Activated CD4-positive, alpha-beta T cell treated with anti-CD3 and anti-CD28 coated beads, Interleukin-2, amount 50 U/mL, for 48 hours (primary cell): Measurements from ENCODE around the gene ZNF236.
"Not testable (repeated sequence)": the region's sequence is repeated elsewhere in the genome, so short reads cannot be mapped to it uniquely, and the experiment has no call there.

Experiments used
- DNase-seq, 2 experiments: peaks; one replicate each; pipeline ENCODE4 v3.0.0-alpha.2; 2020

The ZNF236 gene

DNA sequence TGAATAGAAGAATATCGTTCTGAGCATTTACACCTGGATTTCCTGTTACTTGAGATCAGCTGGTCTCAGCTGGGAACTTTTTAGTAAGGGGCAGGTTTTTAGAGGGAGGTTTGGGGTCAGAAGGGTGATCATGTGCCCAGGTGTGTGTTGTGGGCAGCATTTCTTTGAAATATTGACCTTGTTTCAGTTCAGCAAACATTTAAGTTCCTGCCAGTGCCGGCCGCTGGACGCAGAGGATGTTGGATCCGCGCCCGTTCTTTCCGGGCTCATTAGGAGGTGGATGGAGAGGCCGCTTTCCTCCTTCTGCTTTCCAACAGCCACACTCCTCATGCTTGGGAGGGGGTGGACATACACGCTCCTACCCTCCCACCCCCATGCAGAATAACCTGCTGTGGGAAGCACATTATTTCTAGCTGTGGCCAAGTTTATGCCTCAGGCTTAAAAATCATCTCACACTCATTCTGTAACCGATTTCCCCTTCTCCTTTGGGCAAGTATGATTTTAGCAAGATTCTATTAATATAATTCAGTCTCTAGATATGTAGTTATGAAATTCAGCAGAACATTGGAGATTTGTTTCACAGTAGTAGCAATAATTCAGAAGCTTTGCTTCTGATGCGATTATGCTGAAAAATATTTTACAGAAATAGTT lies 131.4 kb downstream of the ZNF236 start:
- DNase-seq = no peak

DNA sequence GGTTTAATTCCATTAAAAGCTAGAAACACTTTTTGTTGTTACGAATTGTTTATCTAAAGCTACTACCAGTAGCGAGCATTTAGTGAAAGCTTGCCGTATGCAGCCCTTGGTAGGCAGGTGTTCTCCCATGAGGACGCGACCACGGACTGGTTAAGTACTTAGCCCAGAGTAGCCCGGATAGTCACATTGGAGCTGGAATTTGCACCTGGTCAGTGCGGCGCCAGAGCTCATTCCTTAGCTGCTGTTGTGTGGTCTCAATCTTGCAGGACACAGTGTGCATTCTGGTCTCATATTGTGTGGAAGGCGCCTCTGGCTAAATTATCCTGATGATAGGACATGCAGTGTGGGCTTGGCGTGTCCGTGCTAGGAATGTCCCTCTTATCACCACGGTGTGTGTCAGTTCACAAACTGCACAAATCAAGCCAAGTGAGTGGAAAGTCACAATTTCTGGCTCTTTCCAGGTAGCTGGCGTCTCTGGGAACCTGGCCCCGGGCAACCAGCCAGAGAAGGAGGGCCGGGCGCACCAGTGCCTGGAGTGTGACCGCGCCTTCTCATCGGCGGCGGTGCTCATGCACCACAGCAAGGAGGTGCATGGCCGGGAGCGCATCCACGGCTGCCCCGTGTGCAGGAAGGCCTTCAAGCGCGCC lies 133.3 kb downstream of the ZNF236 start:
- DNase-seq = no peak

DNA sequence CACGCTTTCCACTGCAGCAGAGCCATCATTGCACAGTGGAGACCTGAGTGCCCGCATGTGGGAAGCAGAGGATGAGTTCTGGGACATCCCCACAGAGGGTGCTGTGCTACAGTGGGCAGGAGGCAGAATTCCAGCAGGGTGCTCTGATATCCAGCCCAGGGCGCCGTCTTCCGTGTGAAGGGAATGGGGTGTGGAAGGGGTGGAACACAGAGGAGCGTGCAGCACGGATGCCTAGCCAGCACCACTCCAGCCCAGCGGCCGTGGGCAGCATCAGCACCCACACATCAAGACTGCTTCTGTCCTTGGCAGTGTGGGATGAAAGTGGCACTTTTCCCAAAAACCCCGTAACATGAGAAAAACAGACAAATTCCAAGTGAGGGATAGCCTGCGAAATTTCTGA lies 134.3 kb downstream of the ZNF236 start:
- no peak for DNase-seq

DNA sequence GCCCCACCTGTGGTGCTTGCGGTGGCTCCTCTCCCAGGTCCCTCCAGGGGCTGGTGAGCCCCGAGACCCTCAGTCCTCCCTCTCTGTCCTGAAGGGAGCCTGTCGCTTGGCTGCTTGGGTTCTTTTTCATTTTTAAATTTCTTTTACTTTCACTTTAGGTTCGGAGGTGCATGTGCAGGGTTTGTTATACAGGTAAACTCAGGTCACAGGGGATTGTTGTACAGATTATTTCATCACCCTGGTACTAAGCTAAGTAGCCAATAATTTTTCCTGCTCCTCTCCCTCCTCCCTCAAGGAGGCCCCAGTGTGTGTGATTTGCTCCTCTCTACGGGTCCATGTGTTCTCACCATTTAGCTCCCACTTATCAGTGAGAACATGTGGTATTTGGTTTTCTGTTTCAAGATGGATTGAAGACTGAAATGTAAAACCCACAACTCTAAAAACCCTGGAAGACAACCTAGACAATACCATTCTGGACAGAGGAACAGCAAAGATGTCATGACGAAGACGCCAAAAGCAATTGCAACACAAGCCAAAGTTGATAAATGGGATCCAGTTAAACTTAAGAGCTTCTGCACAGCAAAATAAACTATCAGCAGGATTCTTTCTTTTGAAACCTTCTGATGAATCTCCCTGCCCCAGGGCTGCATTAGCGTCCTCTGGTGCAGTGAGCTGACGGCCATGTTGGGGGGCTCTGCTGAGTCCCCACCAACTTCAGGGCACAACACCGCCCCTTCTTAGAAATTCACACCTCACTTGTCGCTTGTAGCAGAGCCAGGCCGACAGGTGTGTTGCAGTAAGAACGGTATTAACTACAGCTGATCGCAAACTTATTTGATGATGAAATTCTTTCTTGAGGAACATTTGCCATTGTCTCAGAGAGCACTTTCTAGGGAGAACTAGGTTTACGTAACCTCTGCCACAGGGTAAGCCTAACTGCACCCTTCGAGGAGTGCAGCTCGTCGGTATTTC lies 135.3 kb downstream of the ZNF236 start:
- no peak for DNase-seq

DNA sequence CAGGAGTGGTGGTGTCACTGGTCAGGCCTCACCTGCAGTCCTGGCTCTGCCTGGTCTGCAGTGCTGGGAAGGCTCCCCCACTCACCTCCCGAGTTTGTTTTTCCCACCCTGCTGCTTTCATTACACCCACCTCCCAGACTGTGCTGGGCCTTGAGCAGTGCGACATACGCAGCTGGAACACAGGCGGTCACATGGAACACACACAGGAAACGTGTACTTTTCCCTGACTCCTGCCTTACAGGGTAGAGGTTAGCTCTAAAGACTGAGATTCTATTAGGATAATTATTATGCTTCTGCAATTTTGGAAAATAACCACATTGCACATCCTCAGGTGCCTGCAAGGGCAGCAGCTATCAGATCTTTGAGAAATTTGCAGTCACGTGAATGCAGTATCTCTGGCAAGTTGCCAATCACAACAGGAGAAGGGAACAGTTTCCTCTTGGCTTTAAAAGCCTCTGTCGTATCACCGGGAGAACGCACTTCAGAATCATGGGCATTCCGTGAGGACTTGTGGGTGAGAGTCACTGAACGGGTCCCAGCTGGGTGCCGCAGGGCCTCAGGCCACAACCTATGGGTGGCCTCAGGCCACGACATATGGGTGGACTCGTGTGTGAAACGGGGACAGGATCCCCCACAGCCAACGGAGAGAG lies 136.5 kb downstream of the ZNF236 start:
- no peak for DNase-seq

DNA sequence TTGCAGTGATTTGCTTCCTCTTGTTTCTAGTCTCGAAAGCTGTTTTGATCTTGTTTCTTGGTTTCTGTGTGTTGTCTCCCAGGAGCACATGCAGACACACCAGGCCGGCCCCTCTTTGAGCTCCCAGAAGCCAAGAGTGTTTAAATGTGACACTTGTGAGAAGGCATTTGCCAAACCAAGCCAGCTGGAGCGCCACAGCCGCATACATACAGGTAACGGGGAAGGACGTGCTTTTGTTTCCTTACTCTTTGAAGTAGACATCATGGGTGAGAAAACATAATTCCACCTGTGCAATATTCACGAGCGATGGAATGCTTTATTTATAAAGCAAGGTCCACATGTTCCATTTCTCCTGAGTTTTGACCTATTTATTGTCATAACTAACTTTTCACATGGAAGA lies 137.2 kb downstream of the ZNF236 start:
- DNase-seq = no peak

DNA sequence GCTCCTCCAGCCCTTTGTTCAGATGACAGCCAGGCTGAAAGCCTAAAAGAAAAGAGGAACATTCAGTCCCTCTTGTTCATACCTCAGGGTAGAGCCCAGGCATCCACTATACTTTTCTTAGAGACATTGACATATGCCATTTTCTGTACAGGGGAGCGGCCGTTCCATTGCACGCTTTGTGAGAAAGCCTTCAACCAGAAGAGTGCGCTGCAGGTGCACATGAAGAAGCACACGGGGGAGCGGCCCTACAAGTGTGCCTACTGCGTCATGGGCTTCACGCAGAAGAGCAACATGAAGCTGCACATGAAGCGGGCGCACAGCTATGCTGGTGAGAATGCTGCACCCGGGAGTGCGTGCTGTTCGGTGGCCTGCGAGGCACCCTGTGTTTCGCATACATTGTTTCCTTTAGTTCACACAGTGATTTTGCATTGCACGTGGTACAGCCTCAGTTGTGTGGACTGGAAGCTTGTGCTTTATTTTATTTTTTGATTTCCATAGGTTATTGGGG lies 138.2 kb downstream of the ZNF236 start:
- no peak for DNase-seq

DNA sequence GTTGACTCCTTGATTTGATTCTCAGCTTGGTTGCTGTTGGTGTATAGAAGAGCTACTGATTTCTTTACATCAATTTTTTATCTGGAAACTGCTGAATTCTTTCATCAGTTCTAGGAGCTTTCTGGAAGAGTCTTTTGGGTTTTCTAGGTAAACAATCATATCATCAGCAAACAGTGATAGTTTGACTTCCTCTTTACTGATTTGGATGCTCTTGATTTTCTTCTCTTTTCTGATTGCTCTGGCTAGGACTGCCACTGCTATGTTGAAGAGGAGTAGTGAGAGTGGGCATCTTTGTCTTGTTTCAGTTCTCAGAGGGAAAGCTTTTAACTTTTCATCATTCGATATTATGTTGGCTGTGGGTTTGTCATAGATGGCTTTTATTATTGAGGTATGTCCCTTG lies 140.5 kb downstream of the ZNF236 start:
- no peak for DNase-seq

DNA sequence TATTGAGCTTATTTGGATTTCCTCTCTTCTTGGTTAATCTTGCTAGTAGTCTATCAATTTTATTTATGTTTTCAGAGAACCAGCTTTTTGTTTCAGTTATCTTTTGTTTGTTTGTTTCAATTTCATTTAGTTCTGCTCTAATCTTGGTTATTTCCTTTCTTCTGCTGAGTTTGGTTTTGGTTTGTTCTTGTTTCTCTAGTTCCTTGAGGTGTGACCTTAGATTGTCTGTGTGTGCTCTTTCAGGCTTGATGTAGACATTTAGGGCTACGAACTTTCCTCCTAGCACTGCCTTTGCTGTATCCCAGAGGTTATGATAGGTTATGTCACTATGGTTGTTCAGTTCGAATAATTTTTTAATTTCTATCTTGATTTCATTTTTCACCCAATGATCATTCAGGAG lies 141.6 kb downstream of the ZNF236 start:
- DNase-seq = no peak

DNA sequence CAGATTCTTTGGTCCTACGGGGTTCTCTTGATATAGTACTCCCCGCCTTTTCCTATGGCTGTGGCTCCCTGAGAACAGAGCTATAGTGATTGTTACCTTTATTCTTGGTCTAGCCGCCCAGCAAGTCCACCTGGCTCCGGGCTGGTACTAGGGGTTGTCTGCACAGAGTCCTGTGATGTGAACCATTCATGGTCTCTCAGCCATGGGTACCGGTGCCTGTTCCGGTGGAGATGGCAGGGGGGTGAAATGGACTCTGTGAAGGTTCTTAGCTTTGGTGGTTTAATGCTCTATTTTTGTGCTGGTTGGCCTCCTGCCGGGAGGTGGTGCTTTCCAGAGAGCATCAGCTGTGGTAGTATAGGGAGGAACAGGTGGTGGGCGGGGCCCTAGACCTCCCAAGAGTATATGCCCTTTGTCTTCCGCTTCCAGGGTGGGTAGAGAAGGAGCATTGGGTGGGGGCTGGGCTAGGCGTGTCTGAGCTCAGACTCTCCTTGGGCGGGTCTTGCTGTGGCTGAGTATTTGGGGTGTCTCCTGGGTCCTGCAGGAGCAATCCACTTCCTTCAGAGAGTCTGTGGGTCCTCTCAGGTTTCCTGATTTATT lies 143.3 kb downstream of the ZNF236 start:
- not testable (repeated sequence) for DNase-seq

DNA sequence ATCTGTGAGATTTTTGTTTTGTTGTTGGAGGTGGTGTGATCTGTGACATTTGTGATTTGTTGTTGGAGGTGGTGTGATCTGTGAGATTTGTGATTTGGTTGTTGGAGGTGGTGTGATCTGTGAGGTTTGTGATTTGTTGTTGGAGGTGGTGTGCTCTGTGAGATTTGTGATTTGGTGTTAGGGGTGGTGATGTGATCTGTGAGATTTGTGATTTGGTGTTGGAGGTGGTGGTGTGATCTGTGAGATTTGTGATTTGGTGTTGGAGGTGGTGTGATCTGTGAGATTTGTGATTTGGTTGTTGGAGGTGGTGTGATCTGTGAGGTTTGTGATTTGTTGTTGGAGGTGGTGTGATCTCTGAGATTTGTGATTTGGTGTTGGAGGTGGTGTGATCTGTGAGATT lies 144.9 kb downstream of the ZNF236 start:
- DNase-seq = not testable (repeated sequence)

DNA sequence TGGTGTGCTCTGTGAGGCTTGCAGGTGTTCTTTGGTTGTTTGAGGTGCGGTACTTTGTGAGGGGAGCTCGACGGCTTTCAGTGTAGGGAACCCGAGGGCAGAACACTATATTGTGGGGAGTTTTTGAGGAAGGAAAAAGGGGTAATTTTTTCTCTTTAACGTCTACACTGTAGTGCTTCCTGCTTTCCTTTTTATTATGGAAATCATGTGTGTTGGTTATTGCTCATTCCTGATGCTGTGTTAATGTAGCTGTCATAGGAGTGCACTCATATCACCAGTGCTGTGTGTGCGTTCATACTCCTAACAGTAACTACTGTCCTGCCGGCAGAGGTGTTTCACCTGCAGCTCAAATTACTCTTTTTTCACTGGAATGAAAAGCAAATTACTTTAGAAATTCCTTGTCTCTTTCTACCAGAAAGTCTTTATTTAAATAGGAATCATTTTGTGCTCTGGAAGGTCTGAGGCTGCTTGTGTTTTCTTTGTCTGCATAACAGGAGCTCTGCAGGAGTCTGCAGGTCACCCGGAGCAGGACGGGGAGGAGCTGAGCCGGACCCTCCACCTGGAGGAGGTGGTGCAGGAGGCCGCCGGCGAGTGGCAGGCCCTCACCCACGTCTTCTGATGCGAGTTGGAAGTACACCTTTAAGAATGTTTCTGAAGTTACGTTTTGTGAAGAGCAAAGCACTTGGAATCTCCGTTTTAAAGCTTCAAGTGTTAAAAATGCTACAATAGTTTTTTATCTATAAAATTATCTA lies 145.5 kb downstream of the ZNF236 start:
- DNase-seq = no peak

DNA sequence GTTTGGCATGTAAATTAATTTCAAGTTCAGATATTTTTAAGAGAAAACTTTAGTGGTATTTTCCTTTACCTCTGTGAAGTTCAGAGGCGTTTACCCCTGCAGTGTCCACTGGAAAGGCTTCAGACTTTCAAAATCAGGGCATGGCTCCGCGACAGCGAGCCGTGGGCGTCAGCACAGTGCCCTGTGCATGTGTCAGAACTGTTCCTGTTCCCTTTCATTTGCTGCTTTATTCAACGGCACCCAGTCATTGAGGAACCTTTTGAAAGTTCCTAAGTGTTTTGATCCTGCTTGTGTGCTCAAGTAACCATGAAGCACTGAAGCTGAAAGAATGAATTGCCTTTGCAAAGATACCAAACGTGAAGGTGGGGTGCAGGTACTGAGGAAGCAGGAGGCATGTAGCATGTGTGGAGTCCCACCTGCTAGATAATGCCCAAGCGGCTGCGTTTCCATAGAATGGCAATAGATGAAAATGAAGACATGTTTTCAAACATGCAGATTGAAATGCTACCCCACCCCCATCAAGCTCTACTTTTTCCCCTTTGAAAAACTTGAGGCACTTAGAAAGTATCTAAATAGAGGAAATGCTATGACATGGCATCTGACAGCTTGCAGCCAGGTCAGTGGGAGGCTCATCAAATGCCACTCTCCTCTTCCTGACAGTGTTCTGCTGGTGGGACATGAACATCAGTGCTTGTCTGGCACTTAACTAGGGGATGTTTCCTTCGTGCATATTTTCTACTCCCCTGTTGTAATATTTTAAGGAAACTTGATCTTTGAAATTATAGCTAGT lies 148.6 kb downstream of the ZNF236 start:
- DNase-seq = no peak

DNA sequence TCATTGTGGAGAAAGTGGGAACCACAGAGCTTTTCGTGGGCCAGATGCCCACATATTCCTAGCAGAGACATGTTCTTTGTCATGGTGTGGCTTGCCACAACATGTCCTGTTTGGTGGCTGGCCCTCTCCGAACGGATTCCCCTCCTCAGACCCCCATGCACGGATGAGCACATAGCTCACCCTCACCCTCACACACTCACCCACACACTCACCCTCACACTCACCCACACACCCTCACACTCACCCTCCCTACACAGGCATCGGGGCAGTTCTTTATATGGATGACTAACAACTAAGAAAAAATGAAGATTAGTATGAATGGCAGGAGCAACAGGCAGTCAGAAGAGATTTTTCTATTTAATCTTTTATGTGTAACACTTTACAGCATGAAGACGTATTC lies 149.9 kb downstream of the ZNF236 start:
- DNase-seq = no peak

DNA sequence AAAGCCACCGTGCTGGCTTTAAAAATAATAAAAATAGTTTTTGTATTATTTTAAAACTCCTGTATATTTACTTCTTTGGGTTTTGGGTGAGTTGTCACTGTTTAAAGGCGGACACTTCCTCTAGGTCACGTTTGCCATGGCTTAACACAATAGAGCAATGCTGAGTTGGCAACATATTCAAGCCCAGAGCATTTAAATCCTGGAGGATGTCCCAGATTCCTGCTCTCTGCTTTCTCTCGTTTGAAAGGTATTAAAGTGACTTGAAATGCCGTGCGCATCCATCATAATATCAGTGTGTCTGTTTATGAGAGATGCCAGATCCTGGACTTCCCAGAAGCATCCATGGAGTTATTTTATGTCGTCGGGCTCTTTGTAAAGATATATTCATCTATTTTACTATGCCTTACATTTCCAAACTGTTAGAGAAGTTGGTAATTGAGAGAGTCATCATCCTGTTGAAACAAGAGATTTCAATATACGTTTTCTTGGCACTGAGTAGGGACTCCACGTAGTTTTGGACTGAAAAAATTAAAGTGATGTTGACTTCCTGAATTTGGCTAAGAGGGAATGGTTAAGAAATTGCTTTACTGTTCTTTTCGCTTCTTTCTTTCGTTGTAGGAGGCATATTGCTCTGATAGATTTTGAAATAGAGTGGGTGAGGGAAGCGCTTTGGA lies 150.6 kb downstream of the ZNF236 start:
- DNase-seq = no peak

DNA sequence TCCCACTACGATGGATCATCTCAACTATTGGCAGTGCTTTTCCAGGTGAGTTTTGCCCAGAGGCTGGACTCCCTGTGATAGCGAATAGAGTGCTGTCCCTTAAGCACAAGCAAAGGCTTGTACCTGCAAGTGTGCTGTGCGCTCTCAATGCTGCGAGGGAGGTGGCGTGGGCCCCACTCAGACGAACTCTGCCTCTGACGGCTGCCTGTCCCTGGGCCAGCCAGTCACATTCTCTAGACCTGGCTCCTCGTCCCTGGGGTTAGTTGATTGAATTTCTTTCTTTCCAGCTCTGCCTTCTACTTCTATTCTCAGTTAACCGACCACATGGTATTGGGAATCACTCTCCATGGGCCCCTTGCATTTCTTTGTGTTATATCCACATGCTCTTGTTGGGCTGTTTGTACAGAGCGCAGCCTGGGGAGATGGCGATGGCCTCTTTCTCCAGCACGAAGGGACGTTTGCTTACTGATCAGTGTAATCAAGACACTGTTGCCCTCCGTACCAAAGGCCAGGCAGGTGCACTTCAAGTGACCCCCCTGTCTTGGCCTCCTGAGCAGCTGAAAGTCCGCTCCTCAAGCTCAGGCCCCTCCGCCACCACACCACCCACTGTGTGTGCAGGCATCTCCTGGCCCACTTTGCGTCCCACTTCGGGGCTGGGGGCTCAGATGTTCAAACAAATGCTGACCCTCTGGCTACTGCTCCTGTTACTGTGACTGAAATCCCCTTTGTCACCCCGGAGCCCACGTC lies 151.3 kb downstream of the ZNF236 start:
- DNase-seq = no peak

DNA sequence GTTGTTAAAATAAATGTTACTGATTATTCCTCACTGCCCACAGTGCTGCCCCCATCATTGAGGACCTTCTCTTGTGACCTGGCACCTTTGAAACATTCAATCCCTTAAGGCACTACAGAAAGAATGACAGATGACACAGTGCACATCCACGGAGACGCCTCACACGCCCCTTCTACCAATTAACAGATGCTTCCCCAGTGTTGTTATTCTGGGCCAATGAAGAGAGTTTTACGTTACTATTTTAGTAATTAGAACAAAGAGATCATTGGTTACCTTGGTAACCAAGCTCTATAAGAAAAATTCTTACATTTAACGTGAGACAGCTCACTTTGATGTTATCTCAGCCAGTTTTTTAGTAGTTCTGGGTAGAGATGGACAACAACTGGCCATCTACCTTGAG lies 152.0 kb downstream of the ZNF236 start:
- DNase-seq = no peak

DNA sequence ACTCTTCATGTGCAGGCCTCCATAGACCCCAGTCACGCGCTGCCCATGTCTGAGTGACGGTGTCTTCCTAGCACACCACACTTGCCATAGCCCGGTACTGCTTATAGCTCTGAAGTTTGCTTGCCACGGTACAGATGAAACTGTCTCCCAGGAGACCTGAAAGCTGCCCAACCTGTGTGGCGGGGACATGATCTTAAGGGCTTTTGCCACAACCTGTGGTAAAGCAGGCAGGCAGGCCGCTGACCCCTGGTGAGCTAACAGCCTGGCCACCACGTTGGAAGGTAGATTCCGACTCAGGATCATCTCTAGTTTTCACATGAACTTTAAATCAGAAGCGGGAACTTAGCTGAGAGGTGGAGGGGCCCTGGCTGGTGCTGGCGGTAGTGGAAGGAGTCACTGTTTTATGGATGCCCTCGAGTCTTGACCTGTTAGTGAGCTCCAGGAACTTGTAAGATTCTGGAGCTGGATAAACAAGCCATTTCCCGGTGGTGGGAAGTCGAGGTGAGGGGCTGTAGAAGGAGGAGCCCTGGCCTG lies 153.3 kb downstream of the ZNF236 start:
- DNase-seq = no peak

DNA sequence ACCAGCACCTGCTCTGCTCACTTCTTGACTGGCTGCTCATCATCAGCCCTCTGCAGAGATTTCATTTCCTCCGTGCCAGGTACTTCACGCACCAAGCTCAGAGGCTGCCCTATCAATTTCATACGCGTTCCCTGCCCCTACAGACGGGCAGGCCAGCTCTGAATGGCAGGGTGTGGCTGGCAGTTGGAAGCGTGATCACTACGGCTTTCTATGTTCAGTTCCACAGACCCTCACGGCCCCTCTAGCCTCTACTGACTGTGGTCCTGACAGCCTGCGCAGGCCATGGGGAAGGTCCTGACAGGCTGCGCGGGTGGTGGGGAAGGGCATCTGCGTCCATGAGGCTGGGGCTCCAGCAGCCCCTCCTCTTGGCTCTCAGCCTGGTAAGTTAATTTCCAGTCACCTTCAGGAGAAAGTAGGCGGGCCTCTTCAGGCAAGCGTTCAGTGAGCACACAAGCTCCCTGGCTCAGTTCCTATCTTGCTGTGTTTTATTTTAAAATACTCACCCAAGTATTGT lies 154.8 kb downstream of the ZNF236 start:
- no peak for DNase-seq
